Measurements from ENCODE around the gene DLX1.
"Not testable (repeated sequence)": the region's sequence is repeated elsewhere in the genome, so short reads cannot be mapped to it uniquely, and the experiment has no call there.

The DLX1 gene

DNA sequence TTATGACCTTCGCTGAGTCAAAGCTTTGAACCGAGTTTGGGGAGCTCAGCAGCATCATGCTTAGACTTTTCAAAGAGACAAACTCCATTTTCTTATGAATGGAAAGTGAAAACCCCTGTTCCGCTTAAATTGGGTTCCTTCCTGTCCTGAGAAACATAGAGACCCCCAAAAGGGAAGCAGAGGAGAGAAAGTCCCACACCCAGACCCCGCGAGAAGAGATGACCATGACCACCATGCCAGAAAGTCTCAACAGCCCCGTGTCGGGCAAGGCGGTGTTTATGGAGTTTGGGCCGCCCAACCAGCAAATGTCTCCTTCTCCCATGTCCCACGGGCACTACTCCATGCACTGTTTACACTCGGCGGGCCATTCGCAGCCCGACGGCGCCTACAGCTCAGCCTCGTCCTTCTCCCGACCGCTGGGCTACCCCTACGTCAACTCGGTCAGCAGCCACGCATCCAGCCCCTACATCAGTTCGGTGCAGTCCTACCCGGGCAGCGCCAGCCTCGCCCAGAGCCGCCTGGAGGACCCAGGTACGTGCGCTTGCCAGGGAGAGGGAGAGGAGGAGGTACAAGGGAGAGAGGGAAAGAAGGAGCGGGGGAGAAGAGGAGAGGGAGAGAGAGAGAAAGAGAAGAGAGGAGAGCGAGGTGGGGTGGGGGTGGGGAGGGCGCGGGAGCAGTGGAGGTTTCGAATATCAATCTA is at the start of gene DLX1:
Gene DLX1, plus strand, starts transcription at position 48 of the 700 bp plus-strand sequence. Its CDS starts 171 bp downstream, at position 219.
- no peak for DNase-seq (ENCODE audit: low spot score)

DNA sequence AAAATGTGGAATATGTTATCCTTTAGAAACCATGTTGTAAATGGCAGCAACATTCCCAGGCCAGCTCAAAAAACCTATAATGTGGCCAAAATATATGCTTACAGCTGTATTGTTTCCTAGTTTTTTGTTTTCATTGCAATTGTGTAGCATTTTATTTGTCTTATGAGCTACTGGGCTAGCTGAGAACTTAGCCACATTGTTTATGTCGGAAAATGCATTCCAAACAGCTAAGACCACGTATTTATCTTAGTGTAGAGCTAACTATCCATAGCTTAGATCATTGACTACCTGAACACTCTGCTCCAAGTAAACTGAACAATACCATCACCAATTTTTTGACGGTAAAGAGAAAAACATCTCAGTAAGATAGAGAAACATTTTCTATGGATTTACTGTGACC is 47.2 kb upstream of the DLX1 start:
- DNase-seq (ENCODE audit: low spot score): no peak

DNA sequence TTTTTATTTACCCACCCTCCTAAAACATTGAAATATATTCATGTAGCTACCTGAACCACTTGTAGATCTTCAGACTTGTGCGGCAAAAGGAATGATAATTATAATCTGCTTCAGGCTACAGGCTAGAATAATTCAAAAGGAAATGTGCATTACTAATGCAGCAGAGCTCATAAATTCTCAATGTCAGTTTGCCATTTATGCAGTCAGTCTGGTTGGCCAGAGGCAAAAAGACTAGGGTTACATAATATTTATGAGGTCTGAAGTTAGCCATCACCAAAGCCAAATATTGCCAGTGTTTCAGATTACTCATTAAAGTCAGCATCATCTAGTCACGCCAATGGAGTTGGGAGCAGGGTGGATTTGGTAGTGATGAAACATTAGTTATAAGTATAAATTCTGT is 46.7 kb upstream of the DLX1 start:
- peak; percentile 82 for DNase-seq (ENCODE audit: low spot score)

GRCh38 chr2:172039011-172039704 is 46.1 kb upstream of the DLX1 start:
- no peak for DNase-seq (ENCODE audit: low spot score)

- DNase-seq (ENCODE audit: low spot score): no peak
Measured at GRCh38 chr2:172040311-172040710, 45.0 kb upstream of the DLX1 start.

- no peak for DNase-seq (ENCODE audit: low spot score)
Measured at GRCh38 chr2:172046080-172046678, 39.1 kb upstream of the DLX1 start.

DNA sequence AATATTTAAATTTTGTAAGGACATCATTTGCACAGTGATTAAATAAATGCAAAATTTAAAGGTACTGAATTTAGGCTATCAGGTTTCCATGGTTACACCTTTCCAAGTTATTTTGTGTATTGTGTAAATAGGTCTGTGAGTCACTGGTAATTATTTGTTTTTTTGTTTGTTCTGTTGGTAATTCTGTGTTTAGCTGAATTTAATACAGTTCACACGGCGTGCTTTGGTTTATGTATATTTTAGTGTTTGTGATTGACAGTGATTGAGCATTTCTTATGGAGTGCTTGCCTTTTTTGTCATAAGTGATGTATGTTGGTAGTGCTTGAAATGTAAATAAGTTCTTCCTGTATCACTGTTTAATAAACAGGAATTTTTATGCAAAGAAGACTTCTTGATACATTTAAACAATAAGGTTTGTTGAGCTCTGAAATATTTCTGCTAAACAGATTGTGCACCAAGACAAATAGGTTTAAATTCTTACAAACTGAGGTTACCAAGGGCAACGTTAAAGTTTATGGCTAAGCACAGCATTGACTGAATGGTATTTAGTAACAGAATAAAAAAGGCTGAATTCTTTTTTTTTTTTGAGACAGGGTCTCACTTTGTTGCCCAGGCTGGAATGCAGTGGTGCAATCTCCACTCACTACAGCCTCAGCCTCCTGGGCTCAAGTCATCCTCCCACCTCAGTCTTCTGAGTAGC is 38.3 kb upstream of the DLX1 start:
- DNase-seq (ENCODE audit: low spot score): no peak

- no peak for DNase-seq (ENCODE audit: low spot score)
Measured at GRCh38 chr2:172047566-172048507, 37.5 kb upstream of the DLX1 start.

- no peak for DNase-seq (ENCODE audit: low spot score)
Measured at GRCh38 chr2:172048508-172049503, 36.5 kb upstream of the DLX1 start.

- no peak for DNase-seq (ENCODE audit: low spot score)
Measured at GRCh38 chr2:172049567-172050120, 35.7 kb upstream of the DLX1 start.

- DNase-seq (ENCODE audit: low spot score): no peak
Measured at GRCh38 chr2:172050479-172051125, 34.7 kb upstream of the DLX1 start.

DNA sequence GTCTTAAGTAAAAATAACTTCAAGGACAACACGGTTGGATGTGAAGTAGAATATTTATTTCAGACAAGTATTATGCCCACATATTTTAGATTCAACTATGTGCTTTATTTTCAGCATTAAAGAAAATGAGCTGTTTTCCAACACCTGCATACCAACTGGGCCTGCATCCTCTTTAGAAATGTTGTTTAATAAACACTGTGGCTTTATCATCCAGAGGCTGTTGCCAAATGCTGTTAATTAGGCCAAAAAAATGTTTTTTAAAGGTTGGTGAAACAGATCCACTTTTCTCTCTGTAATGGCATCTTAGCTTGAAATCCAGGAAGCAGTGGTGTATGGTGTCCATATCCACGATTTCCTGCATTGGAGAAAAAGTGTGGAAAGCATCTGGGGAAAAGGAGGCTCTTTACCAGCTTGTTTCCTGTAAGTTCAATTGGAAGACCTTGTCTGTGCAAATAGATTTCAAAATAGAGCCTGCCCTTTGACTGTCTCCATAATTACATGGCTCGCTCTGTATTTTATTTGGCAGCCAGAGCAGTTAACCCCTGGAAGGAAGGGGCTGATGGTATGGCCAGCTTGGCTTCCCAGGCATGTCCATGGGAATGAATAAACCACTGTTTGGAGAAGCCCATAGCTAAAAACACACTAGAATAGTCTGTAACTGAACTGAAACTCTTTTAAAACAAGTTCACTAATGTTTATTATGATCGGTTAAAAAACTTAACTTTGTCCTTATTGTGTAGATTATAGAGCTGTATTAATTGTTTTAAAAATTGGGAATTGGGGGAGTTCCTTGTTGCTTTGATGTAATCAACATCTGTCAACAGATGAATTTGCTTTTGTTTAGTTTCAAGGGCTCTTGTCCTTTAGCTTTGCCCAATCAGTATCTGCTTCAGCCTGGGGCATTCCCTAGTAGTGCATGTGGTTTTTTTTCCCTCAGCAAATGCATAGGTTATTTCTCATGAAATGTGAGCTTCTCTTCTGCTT is 33.0 kb upstream of the DLX1 start:
- DNase-seq (ENCODE audit: low spot score): no peak

- DNase-seq (ENCODE audit: low spot score): no peak
Measured at GRCh38 chr2:172053486-172053885, 31.8 kb upstream of the DLX1 start.

GRCh38 chr2:172056293-172056692 is 29.0 kb upstream of the DLX1 start:
- DNase-seq (ENCODE audit: low spot score): no peak

DNA sequence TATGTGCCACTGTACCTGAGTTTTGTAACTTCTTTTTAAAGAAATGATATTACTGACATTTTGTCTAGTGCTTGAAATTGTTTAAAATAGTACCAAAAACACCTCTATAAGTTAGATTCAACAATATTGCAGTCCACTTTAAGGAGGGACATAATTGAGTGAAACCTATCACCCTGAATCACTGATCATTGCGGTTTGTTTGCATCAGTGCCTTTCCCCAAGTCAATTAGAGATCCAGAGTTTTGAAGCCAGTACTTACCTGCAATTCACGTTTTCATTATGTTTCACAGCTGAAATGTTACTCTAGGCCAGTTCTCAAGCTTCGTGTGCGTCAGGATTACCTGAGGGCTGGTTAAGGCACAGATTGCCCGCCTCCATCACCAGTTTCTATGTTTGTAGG is 26.6 kb upstream of the DLX1 start:
- DNase-seq (ENCODE audit: low spot score): no peak

GRCh38 chr2:172060118-172060517 is 25.2 kb upstream of the DLX1 start:
- DNase-seq (ENCODE audit: low spot score): not testable (repeated sequence)

GRCh38 chr2:172062402-172063004 is 22.8 kb upstream of the DLX1 start:
- DNase-seq (ENCODE audit: low spot score): no peak

- DNase-seq (ENCODE audit: low spot score): no peak
Measured at GRCh38 chr2:172063446-172063845, 21.9 kb upstream of the DLX1 start.

Data from GM03348 (cell line).